GM12878 (cell line): Measurements from ENCODE around the gene TOP1. TPM values are rescaled to one million over a fixed set of nuclear protein-coding genes. Genes with fewer than 3 reads are reported as not detected.

Experiments used
- GATAD2B ChIP-seq: fragments of 450-650 bp; conservative IDR thresholded peaks from 2 replicates; pipeline ENCODE4 v1.6.1; 2017; ENCODE audit warnings: low read depth, mild to moderate bottlenecking, moderate library complexity
- HDAC6 ChIP-seq: fragments of 200-600 bp; sonication (generic); IDR thresholded peaks from one replicate; pipeline ENCODE4 v1.8.0; 2017; ENCODE audit warnings: antibody characterized with exemption; ENCODE audit not compliant: unreplicated experiment
- POLR2AphosphoS2 ChIP-seq: IDR thresholded peaks from 2 replicates; pipeline ENCODE4 v1.6.1; 2011; ENCODE audit warnings: low read depth, mild to moderate bottlenecking, low read length, improper control_type of control experiment, moderate library complexity
- polyA plus RNA-seq, 11 experiments: library from polyadenylated mRNA; depleted of rRNA in 4 of 11; unstranded in 6 of 11; stranded (reverse) in 5 of 11; fragments of >200 nt; fragmentation: Nextera tagmentation in 4 of 11; fragmentation: Illumina TruSeq in 1 of 11; extraction: Ambion mirVana in 4 of 11; extraction: Trizol in 1 of 11; gene quantifications; 1 replicate in 1 of 11; 2 replicates in 10 of 11; pipeline versions ENCODE4 v1.2.1 to v1.2.3, GENCODE V29; 2011 to 2016; ENCODE audit warnings: inconsistent platforms in 2 of 11, missing spikeins in 2 of 11, low read depth in 1 of 11
- total RNA-seq, 4 experiments: library from RNA; depleted of rRNA in 3 of 4; stranded (reverse); fragments of >200 nt in 3 of 4; fragmentation: Illumina TruSeq in 1 of 4; extraction: Trizol in 1 of 4; gene quantifications; 2 replicates each; pipeline versions ENCODE4 v1.2.1 to v1.2.3, GENCODE V29; 2013 to 2021
- TF ChIP-seq, protein P1 (sequence below): fragments of 450-650 bp; IDR thresholded peaks from 2 replicates; pipeline ENCODE4 v1.6.1; 2018; ENCODE audit warnings: mild to moderate bottlenecking, low read depth, moderate library complexity; ENCODE audit not compliant: partially characterized antibody
- TF ChIP-seq, protein P2 (sequence below): fragments of 450-650 bp; IDR thresholded peaks from 2 replicates; pipeline ENCODE4 v1.6.1; 2018; ENCODE audit warnings: borderline replicate concordance, mild to moderate bottlenecking; ENCODE audit not compliant: partially characterized antibody
- TF ChIP-seq, protein P3 (sequence below), 3 experiments: IDR thresholded peaks in 2 of 3; conservative IDR thresholded peaks in 1 of 3; 2 replicates each; pipeline ENCODE4 v1.5.1; 2011; ENCODE audit warnings: low read depth in 3 of 3, low read length in 3 of 3, mild to moderate bottlenecking in 3 of 3, control low read depth in 2 of 3, moderate library complexity in 2 of 3, inconsistent platforms in 1 of 3, mixed read lengths in 1 of 3; ENCODE audit not compliant: control insufficient read depth in 2 of 3, insufficient read depth in 1 of 3; ENCODE audit errors: extremely low read depth in 1 of 3

The TOP1 gene
- total and polyA plus RNA-seq, 10 of the 15 experiments (the other 5 are each of a cell fraction or from before 2014, with no cell fraction given), result 21.5 to 128 (median 47.3) TPM

DNA sequence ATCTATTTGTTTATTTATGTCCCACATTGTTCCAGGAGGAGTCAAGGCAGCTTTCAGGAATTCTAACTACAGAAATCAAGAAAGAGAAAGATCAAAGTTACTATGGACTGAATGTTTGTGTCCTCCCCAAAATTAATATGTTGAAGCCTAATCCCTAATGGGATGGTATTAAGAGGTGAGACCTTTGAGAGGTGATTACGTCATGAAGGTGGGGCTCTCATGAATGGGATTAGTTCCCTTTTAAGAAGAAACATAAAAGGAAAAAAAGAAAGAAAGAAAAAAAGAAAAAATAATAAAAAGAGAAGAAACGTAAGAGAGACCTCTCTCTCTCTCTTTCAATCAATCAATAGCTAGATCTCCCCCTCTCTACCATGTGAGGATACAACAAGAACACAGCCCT, 44.7 kb upstream of the TOP1 start (continued):
- TF ChIP-seq, protein P1, sequence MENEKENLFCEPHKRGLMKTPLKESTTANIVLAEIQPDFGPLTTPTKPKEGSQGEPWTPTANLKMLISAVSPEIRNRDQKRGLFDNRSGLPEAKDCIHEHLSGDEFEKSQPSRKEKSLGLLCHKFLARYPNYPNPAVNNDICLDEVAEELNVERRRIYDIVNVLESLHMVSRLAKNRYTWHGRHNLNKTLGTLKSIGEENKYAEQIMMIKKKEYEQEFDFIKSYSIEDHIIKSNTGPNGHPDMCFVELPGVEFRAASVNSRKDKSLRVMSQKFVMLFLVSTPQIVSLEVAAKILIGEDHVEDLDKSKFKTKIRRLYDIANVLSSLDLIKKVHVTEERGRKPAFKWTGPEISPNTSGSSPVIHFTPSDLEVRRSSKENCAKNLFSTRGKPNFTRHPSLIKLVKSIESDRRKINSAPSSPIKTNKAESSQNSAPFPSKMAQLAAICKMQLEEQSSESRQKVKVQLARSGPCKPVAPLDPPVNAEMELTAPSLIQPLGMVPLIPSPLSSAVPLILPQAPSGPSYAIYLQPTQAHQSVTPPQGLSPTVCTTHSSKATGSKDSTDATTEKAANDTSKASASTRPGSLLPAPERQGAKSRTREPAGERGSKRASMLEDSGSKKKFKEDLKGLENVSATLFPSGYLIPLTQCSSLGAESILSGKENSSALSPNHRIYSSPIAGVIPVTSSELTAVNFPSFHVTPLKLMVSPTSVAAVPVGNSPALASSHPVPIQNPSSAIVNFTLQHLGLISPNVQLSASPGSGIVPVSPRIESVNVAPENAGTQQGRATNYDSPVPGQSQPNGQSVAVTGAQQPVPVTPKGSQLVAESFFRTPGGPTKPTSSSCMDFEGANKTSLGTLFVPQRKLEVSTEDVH, result no peak
- no peak for TF ChIP-seq HDAC6
- TF ChIP-seq, protein P2, sequence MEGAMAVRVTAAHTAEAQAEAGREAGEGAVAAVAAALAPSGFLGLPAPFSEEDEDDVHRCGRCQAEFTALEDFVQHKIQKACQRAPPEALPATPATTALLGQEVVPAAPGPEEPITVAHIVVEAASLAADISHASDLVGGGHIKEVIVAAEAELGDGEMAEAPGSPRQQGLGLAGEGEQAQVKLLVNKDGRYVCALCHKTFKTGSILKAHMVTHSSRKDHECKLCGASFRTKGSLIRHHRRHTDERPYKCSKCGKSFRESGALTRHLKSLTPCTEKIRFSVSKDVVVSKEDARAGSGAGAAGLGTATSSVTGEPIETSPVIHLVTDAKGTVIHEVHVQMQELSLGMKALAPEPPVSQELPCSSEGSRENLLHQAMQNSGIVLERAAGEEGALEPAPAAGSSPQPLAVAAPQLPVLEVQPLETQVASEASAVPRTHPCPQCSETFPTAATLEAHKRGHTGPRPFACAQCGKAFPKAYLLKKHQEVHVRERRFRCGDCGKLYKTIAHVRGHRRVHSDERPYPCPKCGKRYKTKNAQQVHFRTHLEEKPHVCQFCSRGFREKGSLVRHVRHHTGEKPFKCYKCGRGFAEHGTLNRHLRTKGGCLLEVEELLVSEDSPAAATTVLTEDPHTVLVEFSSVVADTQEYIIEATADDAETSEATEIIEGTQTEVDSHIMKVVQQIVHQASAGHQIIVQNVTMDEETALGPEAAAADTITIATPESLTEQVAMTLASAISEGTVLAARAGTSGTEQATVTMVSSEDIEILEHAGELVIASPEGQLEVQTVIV, result no peak
- no peak for TF ChIP-seq POLR2AphosphoS2
- TF ChIP-seq GATAD2B, result no peak
- TF ChIP-seq, protein P3, sequence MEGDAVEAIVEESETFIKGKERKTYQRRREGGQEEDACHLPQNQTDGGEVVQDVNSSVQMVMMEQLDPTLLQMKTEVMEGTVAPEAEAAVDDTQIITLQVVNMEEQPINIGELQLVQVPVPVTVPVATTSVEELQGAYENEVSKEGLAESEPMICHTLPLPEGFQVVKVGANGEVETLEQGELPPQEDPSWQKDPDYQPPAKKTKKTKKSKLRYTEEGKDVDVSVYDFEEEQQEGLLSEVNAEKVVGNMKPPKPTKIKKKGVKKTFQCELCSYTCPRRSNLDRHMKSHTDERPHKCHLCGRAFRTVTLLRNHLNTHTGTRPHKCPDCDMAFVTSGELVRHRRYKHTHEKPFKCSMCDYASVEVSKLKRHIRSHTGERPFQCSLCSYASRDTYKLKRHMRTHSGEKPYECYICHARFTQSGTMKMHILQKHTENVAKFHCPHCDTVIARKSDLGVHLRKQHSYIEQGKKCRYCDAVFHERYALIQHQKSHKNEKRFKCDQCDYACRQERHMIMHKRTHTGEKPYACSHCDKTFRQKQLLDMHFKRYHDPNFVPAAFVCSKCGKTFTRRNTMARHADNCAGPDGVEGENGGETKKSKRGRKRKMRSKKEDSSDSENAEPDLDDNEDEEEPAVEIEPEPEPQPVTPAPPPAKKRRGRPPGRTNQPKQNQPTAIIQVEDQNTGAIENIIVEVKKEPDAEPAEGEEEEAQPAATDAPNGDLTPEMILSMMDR (IDR thresholded peaks at IDR 0.05 in 2 of 3, conservative IDR thresholded peaks at IDR 0.05 in 1 of 3; ENCODE audit: control insufficient read depth in 2 of 3, extremely low read depth in 1 of 3, insufficient read depth in 1 of 3, low read depth in 3 of 3, low read length in 3 of 3), result no peak
